A549 treated with AZD9567 at 1 μM for 4 hours (cell line): ENCODE data around the gene TYW1B. TPM values are rescaled to one million over a fixed set of nuclear protein-coding genes. Genes with fewer than 3 reads are reported as not detected.

ENCODE experiments used
- total RNA-seq: library from RNA; stranded (reverse); fragments of 200-300 nt; extraction: Qiagen RNA extraction; gene quantifications from 5 replicates; pipeline ENCODE4 v1.2.3, GENCODE V29; 2022; ENCODE audit not compliant: insufficient read depth

The TYW1B gene, protein sequence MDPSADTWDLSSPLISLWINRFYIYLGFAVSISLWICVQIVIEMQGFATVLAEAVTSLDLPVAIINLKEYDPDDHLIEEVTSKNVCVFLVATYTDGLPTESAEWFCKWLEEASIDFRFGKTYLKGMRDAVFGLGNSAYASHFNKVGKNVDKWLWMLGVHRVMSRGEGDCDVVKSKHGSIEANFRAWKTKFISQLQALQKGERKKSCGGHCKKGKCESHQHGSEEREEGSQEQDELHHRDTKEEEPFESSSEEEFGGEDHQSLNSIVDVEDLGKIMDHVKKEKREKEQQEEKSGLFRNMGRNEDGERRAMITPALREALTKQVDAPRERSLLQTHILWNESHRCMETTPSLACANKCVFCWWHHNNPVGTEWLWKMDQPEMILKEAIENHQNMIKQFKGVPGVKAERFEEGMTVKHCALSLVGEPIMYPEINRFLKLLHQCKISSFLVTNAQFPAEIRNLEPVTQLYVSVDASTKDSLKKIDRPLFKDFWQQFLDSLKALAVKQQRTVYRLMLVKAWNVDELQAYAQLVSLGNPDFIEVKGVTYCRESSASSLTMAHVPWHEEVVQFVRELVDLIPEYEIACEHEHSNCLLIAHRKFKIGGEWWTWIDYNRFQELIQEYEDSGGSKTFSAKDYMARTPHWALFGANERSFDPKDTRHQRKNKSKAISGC
- total RNA-seq = 3.0 to 6.2 TPM (median 3.2 TPM) in 5 replicates

GRCh38 chr7:72827839-72828591 is at the start of gene TYW1B:
Gene TYW1B (minus strand): TSS chr7:72828200. CDS start chr7:72828075, 125 bp downstream.

Other genes with a start within 250 kb of the TYW1B start
- gene POM121, start 96.9 kb upstream of the TYW1B start, total RNA-seq = 40.1 to 42.9 TPM (median 41.6 TPM) in 5 replicates
- gene TRIM74, start 141.3 kb upstream of the TYW1B start, total RNA-seq = 0.50 to 0.68 TPM (median 0.61 TPM) in 4 of 5 replicates, not detected in the other
- not detected in 5 replicates for gene SPDYE8, start 201.6 kb upstream of the TYW1B start, total RNA-seq
- not detected in 5 replicates for gene SPDYE11, start 229.7 kb upstream of the TYW1B start, total RNA-seq